ENCODE data around the gene CAPN11. TPM values are rescaled to one million over a fixed set of nuclear protein-coding genes. Genes with fewer than 3 reads are reported as not detected.
"Not testable (repeated sequence)": the region's sequence is repeated elsewhere in the genome, so short reads cannot be mapped to it uniquely, and the experiment has no call there.

Gene CAPN11
- total RNA-seq, 1 experiment from 2014 or later: 0.97 TPM

GRCh38 chr6:44178424-44179071 lies 19.9 kb downstream of the CAPN11 start:
- H3K4me3 ChIP-seq: no peak overlapping the region
- H3K36me3 ChIP-seq: no peaks in the 10 kb centered on the region
- peaks cover 2% of the 10 kb centered on the region; the same call in 1 of the 2 replicates for H3K4me1 ChIP-seq
- no peaks in the 10 kb centered on the region for H3K27me3 ChIP-seq
- H3K9me3 ChIP-seq (replicated peaks): no peaks in the 10 kb centered on the region
- DNase-seq: no peak
- H3K27ac ChIP-seq: no peak overlapping the region

- Histone ChIP-seq H3K4me3 (no peak overlapping the region), H3K27me3 (no peaks in the 10 kb centered on the region), H3K27ac (no peak overlapping the region), H3K9me3 (replicated peaks) (no peaks in the 10 kb centered on the region), H3K4me1 (peaks cover 2% of the 10 kb centered on the region; the same call in 1 of the 2 replicates), H3K36me3 (no peaks in the 10 kb centered on the region)
- DNase-seq: no peak
Measured at GRCh38 chr6:44179072-44179536, 20.5 kb downstream of the CAPN11 start.

DNA sequence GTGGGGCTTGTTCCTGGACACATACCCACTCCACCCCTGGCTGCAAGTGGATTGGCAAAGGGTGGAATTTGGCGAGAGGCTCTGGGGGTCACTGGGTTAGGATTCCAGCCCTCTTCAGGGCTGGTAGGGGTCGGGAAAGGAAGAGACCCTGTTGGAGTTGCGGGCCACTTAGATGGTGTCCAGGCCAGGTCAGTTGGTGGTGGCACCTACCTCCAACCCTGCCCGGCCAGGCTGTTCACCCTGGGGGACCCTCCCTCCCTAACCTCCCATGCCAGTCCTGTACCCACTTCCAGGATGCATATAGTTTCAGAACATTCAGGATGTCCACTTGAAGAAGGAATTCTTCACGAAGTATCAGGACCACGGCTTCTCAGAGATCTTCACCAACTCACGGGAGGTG lies 21.0 kb downstream of the CAPN11 start:
- H3K27ac ChIP-seq: no peak overlapping the region
- H3K36me3 ChIP-seq: no peaks in the 10 kb centered on the region
- H3K9me3 ChIP-seq (replicated peaks): no peaks in the 10 kb centered on the region
- DNase-seq: no peak
- H3K4me3 ChIP-seq: no peak overlapping the region
- peaks cover 2% of the 10 kb centered on the region; the same call in 1 of the 2 replicates for H3K4me1 ChIP-seq
- no peaks in the 10 kb centered on the region for H3K27me3 ChIP-seq

- Histone ChIP-seq H3K27ac (no peak overlapping the region), H3K36me3 (no peaks in the 10 kb centered on the region), H3K4me1 (peaks cover 2% of the 10 kb centered on the region; the same call in 1 of the 2 replicates), H3K9me3 (replicated peaks) (no peaks in the 10 kb centered on the region), H3K4me3 (no peak overlapping the region), H3K27me3 (no peaks in the 10 kb centered on the region)
- DNase-seq: no peak
Measured at GRCh38 chr6:44180406-44180805, 21.8 kb downstream of the CAPN11 start.

GRCh38 chr6:44180886-44181285 lies 22.3 kb downstream of the CAPN11 start:
- no peaks in the 10 kb centered on the region for H3K9me3 ChIP-seq (replicated peaks)
- DNase-seq: no peak

GRCh38 chr6:44181784-44182183 lies 23.2 kb downstream of the CAPN11 start:
- DNase-seq; H3K4me1 ChIP-seq; H3K27me3 ChIP-seq; H3K27ac ChIP-seq; H3K9me3 ChIP-seq (replicated peaks); H3K36me3 ChIP-seq; H3K4me3 ChIP-seq: not testable (repeated sequence)

More at GRCh38 chr6:44180886-44181285, 22.3 kb downstream of the CAPN11 start:
- Histone ChIP-seq H3K36me3 (no peaks in the 10 kb centered on the region), H3K27me3 (no peaks in the 10 kb centered on the region), H3K27ac (no peak overlapping the region), H3K4me3 (no peak overlapping the region), H3K4me1 (peaks cover 2% of the 10 kb centered on the region; the same call in 1 of the 2 replicates)

GRCh38 chr6:44182911-44183390 lies 24.3 kb downstream of the CAPN11 start:
- no peaks in the 10 kb centered on the region for H3K9me3 ChIP-seq (replicated peaks)
- H3K4me1 ChIP-seq: no peaks in the 10 kb centered on the region; the same call in 1 of the 2 replicates
- H3K27ac ChIP-seq: no peak overlapping the region
- no peaks in the 10 kb centered on the region for H3K27me3 ChIP-seq
- H3K4me3 ChIP-seq: no peak overlapping the region
- H3K36me3 ChIP-seq: no peaks in the 10 kb centered on the region
- no peak for DNase-seq

- no peak for DNase-seq
- H3K27ac ChIP-seq: no peak overlapping the region
Measured at GRCh38 chr6:44183783-44184182, 25.2 kb downstream of the CAPN11 start.

DNA sequence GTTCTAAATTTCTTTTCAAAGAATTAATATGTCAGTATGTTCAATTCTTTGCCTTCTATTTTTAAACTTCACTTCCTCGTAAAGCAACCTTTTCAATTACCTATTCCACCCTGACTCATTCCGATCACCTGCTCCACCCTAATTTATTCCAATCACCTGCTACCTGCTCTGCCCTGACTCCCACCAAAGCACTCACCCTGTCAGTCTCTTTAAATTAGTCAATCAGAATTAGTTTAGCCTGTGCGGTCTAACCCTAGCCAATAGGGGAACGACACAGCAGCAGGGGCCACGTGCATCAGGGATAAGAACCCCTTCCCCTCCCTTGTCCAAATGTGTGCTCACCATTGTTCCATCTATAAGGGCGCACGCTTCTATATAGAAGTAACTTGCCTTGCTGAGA lies 26.7 kb downstream of the CAPN11 start:
- not testable (repeated sequence) for H3K27ac ChIP-seq; H3K36me3 ChIP-seq; H3K4me1 ChIP-seq; H3K4me3 ChIP-seq; H3K9me3 ChIP-seq (replicated peaks); H3K27me3 ChIP-seq; DNase-seq

More at GRCh38 chr6:44183783-44184182, 25.2 kb downstream of the CAPN11 start:
- no peaks in the 10 kb centered on the region for H3K36me3 ChIP-seq
- H3K4me1 ChIP-seq: no peaks in the 10 kb centered on the region; the same call in 1 of the 2 replicates
- H3K9me3 ChIP-seq (replicated peaks): no peaks in the 10 kb centered on the region
- no peak overlapping the region for H3K4me3 ChIP-seq
- H3K27me3 ChIP-seq: no peaks in the 10 kb centered on the region

DNA sequence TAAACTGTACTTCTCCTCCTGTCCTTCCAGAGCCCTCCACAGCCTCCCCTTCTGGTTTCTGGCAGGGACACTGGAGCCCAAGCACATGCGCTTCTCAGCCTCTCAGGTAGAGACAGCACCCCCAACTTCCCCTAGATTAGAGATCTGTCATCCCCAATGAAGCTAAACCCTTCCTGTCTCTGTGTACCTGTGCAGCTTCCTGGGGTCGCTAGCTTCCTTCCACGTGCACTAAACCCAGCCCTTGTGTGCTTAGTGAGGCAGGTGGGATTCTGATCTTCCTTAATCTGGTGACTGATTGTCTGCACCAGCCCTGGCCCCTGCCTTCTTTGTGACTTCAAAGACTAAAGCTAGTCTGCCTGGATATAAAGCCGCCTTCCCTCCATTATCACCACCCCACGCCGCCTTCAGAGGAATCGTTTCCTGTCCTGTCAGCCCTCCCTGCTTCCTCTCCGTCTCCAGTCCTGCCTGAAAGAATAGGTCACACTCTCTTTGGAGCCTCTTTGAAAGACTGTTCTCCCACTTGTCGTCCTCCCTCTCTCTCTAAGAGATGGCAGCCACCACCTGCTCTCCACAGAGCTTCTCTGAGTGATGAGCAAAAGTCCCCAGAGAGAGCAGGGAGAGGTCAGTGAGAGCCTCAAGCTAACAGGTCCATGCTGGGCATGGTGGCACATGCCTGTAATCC lies 27.5 kb downstream of the CAPN11 start:
- Histone ChIP-seq H3K9me3 (replicated peaks) (no peaks in the 10 kb centered on the region), H3K27ac (no peak overlapping the region), H3K4me3 (no peak overlapping the region), H3K4me1 (peaks cover 6% of the 10 kb centered on the region; the same call in 1 of the 2 replicates), H3K27me3 (no peaks in the 10 kb centered on the region), H3K36me3 (no peaks in the 10 kb centered on the region)
- peak in 1 of 2 experiments; percentile 38 for DNase-seq

- DNase-seq: no peak
- Histone ChIP-seq H3K4me3 (no peak overlapping the region), H3K4me1 (peaks cover 6% of the 10 kb centered on the region; the same call in 1 of the 2 replicates), H3K27ac (no peak overlapping the region), H3K36me3 (no peaks in the 10 kb centered on the region), H3K9me3 (replicated peaks) (no peaks in the 10 kb centered on the region), H3K27me3 (no peaks in the 10 kb centered on the region)
Measured at GRCh38 chr6:44186635-44187025, 28.0 kb downstream of the CAPN11 start.

DNA sequence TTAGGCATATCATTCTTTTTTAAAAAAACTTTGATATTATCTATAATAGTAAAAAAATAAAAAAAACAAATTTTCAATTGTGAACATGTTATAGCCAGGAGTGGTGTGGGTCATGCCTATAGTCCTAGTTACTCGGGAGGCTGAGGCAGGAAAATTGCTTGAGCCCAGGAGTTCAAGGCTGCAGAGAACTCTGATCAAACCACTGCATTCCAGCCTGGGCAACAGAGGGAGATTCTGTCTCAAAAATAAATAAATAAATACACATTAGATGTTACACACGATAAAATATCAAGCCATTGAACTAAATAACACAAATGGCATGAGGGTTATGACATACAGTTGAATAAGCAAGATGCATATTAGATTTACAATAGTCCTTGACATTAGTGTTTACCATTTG lies 30.2 kb downstream of the CAPN11 start:
- no peak for DNase-seq
- no peaks in the 10 kb centered on the region for H3K9me3 ChIP-seq (replicated peaks)
- H3K27me3 ChIP-seq: no peaks in the 10 kb centered on the region
- peaks cover 9% of the 10 kb centered on the region; the same call in 1 of the 2 replicates for H3K4me1 ChIP-seq
- no peaks in the 10 kb centered on the region for H3K36me3 ChIP-seq
- H3K27ac ChIP-seq: no peak overlapping the region
- H3K4me3 ChIP-seq: no peak overlapping the region

DNA sequence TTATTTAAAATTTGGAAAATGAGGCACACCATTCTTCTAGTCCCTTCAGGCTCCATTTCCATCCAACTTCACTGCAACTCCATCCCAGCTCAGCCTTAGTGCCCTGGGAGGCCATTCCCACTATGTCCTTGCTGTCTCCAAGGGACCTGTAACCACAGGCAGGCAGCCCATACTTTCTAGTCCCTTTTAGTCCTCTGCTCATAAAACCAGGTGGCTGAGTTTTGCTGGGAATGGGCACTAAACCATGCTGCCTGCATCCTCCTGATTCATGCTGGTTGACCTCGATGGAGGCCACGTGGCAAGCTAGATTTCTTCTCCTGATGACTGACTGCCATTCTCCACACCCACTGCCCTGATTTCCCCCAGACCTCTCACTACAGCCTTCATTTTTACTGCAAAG lies 30.6 kb downstream of the CAPN11 start:
- Histone ChIP-seq H3K36me3 (no peaks in the 10 kb centered on the region), H3K27ac (no peak overlapping the region), H3K4me3 (no peak overlapping the region), H3K9me3 (replicated peaks) (no peaks in the 10 kb centered on the region), H3K27me3 (no peaks in the 10 kb centered on the region), H3K4me1 (peaks cover 9% of the 10 kb centered on the region; the same call in 1 of the 2 replicates)
- DNase-seq: no peak

- no peak overlapping the region for H3K27ac ChIP-seq
- DNase-seq: no peak
- H3K36me3 ChIP-seq: no peaks in the 10 kb centered on the region
- H3K9me3 ChIP-seq (replicated peaks): no peaks in the 10 kb centered on the region
- peaks cover 9% of the 10 kb centered on the region; the same call in 1 of the 2 replicates for H3K4me1 ChIP-seq
- H3K4me3 ChIP-seq: no peak overlapping the region
- H3K27me3 ChIP-seq: no peaks in the 10 kb centered on the region
Measured at GRCh38 chr6:44190715-44191114, 32.1 kb downstream of the CAPN11 start.

DNA sequence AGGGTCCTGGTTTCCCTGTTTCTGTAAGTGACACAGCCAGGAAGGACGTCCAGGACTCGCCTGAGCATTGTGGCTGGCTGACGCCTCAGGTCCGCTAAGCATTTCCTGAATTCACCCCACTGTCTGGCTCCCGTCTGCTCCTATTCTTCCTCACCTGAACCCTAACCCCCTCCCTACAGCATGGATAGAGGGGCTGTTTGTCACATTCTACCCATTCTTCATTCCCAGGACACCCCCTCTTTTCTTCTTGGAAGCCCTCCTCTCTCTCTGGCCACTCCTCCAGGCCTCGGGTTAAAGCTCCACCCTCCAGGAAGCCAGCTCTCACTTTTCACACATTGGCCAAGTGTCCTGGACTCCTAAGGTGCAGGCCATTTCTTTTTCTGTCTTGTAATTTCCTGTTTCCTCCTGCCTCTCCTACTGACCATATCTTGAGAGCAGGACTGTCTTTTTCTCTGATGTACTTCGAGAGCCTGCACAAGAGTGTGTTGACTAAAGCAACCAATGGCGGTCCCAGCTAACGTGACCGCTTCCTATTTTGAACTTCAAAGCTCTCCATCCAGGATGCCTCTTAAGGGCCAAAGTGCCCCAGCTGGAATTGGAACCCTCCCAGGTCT lies 33.9 kb downstream of the CAPN11 start:
- H3K27me3 ChIP-seq: no peaks in the 10 kb centered on the region
- no peak overlapping the region for H3K4me3 ChIP-seq
- H3K4me1 ChIP-seq: peaks cover 9% of the 10 kb centered on the region; the same call in 1 of the 2 replicates
- no peaks in the 10 kb centered on the region for H3K36me3 ChIP-seq
- H3K9me3 ChIP-seq (replicated peaks): no peaks in the 10 kb centered on the region
- peak in 1 of 2 experiments; percentile 33 for DNase-seq
- no peak overlapping the region for H3K27ac ChIP-seq

All from SJCRH30 (cell line).